22Rv1 (cell line): ENCODE data around the gene SYNJ2.

Experiments used
- ZFX ChIP-seq: fragments of 450-650 bp; IDR thresholded peaks from 2 replicates; pipeline ENCODE4 v1.6.1; 2017; ENCODE audit warnings: antibody characterized with exemption, borderline replicate concordance
- TF ChIP-seq, protein P1 (sequence below): fragments of 450-650 bp; IDR thresholded peaks from 2 replicates; pipeline ENCODE4 v1.5.1; 2017; ENCODE audit warnings: mild to moderate bottlenecking

DNA sequence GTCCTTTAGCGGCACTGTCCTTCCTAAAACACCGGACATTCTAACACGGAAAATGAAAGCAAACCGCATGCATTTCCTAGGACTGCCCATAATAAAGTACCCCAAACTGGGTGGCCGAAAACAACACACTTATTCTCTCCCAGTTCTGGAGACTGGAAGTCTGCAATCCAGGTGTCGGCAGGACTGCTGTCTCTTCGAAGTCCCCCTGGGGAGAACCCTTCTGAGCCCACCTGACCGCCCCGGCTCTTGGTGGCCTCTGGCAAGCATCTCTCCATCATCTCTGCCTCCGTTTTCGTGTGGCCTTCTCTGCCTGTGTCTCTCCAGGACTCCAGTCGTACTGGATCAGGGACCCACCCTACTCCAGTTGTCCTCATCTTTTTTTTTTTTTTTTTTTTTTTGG is 55.4 kb downstream of the SYNJ2 start:
- TF ChIP-seq, protein P1, sequence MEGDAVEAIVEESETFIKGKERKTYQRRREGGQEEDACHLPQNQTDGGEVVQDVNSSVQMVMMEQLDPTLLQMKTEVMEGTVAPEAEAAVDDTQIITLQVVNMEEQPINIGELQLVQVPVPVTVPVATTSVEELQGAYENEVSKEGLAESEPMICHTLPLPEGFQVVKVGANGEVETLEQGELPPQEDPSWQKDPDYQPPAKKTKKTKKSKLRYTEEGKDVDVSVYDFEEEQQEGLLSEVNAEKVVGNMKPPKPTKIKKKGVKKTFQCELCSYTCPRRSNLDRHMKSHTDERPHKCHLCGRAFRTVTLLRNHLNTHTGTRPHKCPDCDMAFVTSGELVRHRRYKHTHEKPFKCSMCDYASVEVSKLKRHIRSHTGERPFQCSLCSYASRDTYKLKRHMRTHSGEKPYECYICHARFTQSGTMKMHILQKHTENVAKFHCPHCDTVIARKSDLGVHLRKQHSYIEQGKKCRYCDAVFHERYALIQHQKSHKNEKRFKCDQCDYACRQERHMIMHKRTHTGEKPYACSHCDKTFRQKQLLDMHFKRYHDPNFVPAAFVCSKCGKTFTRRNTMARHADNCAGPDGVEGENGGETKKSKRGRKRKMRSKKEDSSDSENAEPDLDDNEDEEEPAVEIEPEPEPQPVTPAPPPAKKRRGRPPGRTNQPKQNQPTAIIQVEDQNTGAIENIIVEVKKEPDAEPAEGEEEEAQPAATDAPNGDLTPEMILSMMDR, result no peak
- TF ChIP-seq ZFX, result no peak
